ENCODE measurements around the gene LHB. TPM values are rescaled to one million over a fixed set of nuclear protein-coding genes. Genes with fewer than 3 reads are reported as not detected.

Gene LHB
- total and polyA plus RNA-seq, 8 donors = 0.98 to 54.4 (median 5.0) TPM

GRCh38 chr19:49004133-49004532 is 12.8 kb downstream of the LHB start:
- TF ChIP-seq CTCF (IDR thresholded peaks at IDR 0.05) = no peak
- Histone ChIP-seq H3K9me3 (no peaks in the 10 kb centered on the region), H3K4me3 (no peak overlapping the region), H3K36me3 (peaks cover 0 to 12% (median 0%) of the 10 kb centered on the region in 3 donors), H3K27ac (no peak overlapping the region), H3K4me1 (no peaks in the 10 kb centered on the region), H3K27me3 (no peaks in the 10 kb centered on the region)
- WGBS, 2 donors = 97% methylated on average over 15 of the region's 15 CpGs
- no peak for ATAC-seq
- intact Hi-C loops (cut with DNase I) = no loop called here
- no peak for DNase-seq
- no peak for FAIRE-seq

GRCh38 chr19:48999481-49000325 is 17.2 kb downstream of the LHB start:
- H3K9me3 ChIP-seq = no peaks in the 10 kb centered on the region
- WGBS, 2 donors = 55 to 58% methylated on average over 16 of the region's 16 CpGs
- ATAC-seq = peak; percentile 53 to 83 (median 78)
- intact Hi-C loops (cut with DNase I) = no loop called here
- H3K4me1 ChIP-seq = peaks cover 0 to 2% (median under 1%) of the 10 kb centered on the region in 3 donors
- no peak overlapping the region for H3K4me3 ChIP-seq
- TF ChIP-seq CTCF (IDR thresholded peaks at IDR 0.05) = peak; percentile 17 to 34 (median 30)
- peak in 3 of 6 donors; percentile 58 to 76 (median 62) for DNase-seq
- no peak overlapping the region for H3K27ac ChIP-seq
- no peak for FAIRE-seq
- no peaks in the 10 kb centered on the region for H3K27me3 ChIP-seq
- H3K36me3 ChIP-seq = peaks cover 0 to 7% (median 0%) of the 10 kb centered on the region in 3 donors

- intact Hi-C loops (cut with DNase I) = no loop called here
- H3K4me3 ChIP-seq = no peak overlapping the region
- H3K4me1 ChIP-seq = peaks cover 5 to 8% (median 6%) of the 10 kb centered on the region in 3 donors
- H3K27ac ChIP-seq = no peak overlapping the region
- FAIRE-seq = no peak
- peak in 1 of 4 donors; percentile 23 for TF ChIP-seq CTCF (IDR thresholded peaks at IDR 0.05)
- DNase-seq = peak in 2 of 6 donors; percentile 42 to 70
- ATAC-seq = no peak
- H3K9me3 ChIP-seq = no peaks in the 10 kb centered on the region
- WGBS, 2 donors = 43 to 54% methylated on average over 5 of the region's 5 CpGs
- H3K36me3 ChIP-seq = no peaks in the 10 kb centered on the region
- no peaks in the 10 kb centered on the region for H3K27me3 ChIP-seq
Observed at GRCh38 chr19:48997972-48998371, 18.9 kb downstream of the LHB start.

- WGBS, 2 donors = 1 to 2% methylated on average over 12 to 13 of the region's 13 CpGs
- peak overlapping the region; percentile 10 to 93 (median 80) for H3K27ac ChIP-seq
Observed at GRCh38 chr19:48994035-48994386, 22.9 kb downstream of the LHB start.

More at GRCh38 chr19:48994035-48994386, 22.9 kb downstream of the LHB start:
- FAIRE-seq (no peak), DNase-seq (no peak), ATAC-seq (no peak)
- H3K27me3 ChIP-seq = no peaks in the 10 kb centered on the region
- H3K36me3 ChIP-seq = no peaks in the 10 kb centered on the region
- peak overlapping the region; percentile 10 to 80 (median 66) for H3K4me3 ChIP-seq
- TF ChIP-seq CTCF (IDR thresholded peaks at IDR 0.05) = no peak
- peaks cover 5 to 15% (median 6%) of the 10 kb centered on the region in 3 donors for H3K4me1 ChIP-seq
- H3K9me3 ChIP-seq = no peaks in the 10 kb centered on the region
- intact Hi-C loops (cut with DNase I) = no loop called here
